SK-N-MC (cell line): Measurements from ENCODE around the gene LSM2.

Experiments
- EZH2 ChIP-seq: fragments of 200-600 bp; sonication (generic); IDR thresholded peaks from one replicate; pipeline ENCODE4 v1.6.1; 2017; ENCODE audit warnings: antibody characterized with exemption
- POLR2AphosphoS5 ChIP-seq: IDR thresholded peaks from 2 replicates; pipeline ENCODE4 v1.6.1; 2012; ENCODE audit warnings: mild to moderate bottlenecking, low read depth, low read length, borderline replicate concordance

- TF ChIP-seq EZH2 (no peak), POLR2AphosphoS5 (no peak)
These were observed 43.7 kb downstream of the LSM2 start for GRCh38 chr6:31762878-31763618.
